Stomach smooth muscle (tissue), 2 donors: ENCODE data around the gene SNAP29.
A peak's percentile ranks its signal among the peaks of the same experiment; 100 is the strongest.

Experiments
- H3K27ac ChIP-seq: one replicate; pipeline ENCODE4 v1.7.0; 2013; ENCODE audit warnings: mild to moderate bottlenecking, low read length, inconsistent platforms
- H3K27me3 ChIP-seq, 2 donors: one replicate each; pipeline ENCODE4 v1.7.0; 2013; ENCODE audit warnings: low read length in 2 of 2; ENCODE audit not compliant: insufficient read depth in 2 of 2, control insufficient read depth in 1 of 2
- H3K36me3 ChIP-seq, 2 donors: one replicate each; pipeline ENCODE4 v1.7.0; 2013; ENCODE audit warnings: low read length in 2 of 2; ENCODE audit not compliant: control insufficient read depth in 2 of 2, insufficient read depth in 2 of 2
- H3K4me1 ChIP-seq: one replicate; pipeline ENCODE4 v1.7.0; 2013; ENCODE audit warnings: low read length; ENCODE audit not compliant: control insufficient read depth, insufficient read depth
- H3K4me3 ChIP-seq, 2 donors: one replicate each; pipeline ENCODE4 v1.7.0; 2013; ENCODE audit warnings: low read length in 2 of 2
- H3K9ac ChIP-seq, 2 donors: one replicate each; pipeline ENCODE4 v1.7.0; 2013; ENCODE audit warnings: low read length in 2 of 2, mild to moderate bottlenecking in 1 of 2
- H3K9me3 ChIP-seq, 2 donors: one replicate each; pipeline ENCODE4 v1.7.0; 2013; ENCODE audit warnings: low read length in 2 of 2; ENCODE audit not compliant: control insufficient read depth in 2 of 2
- donor health status: healthy.
- donor health status: Pancreatic carcinoma.

SNAP29 gene

DNA sequence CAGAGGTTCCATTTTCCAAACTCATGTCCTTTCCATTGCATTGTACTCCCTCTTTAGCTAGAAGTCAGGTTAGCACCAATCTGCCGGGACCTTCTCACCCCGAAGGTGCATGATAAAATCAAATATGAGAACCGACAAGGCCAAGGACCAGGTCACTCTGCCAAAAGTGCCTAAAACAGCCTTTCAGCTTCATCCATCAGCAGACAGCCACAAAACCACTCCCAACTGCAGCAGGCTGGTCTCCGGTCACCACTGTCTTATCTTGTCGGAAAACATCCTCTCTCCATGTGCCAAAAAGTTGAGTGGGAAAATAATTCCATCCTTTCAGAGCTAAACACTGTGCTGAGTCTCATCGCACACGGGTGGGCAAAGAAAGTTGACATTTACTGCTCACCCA, 1.6 kb upstream of the SNAP29 start:
- peaks cover 18% of the 10 kb centered on the region for H3K4me1 ChIP-seq
- peaks cover 0 to under 1% of the 10 kb centered on the region in 2 donors for H3K36me3 ChIP-seq
- H3K27ac ChIP-seq = no peak overlapping the region
- peak overlapping the region; percentile 91 to 94 for H3K4me3 ChIP-seq
- no peaks in the 10 kb centered on the region for H3K27me3 ChIP-seq
- no peaks in the 10 kb centered on the region for H3K9me3 ChIP-seq
- H3K9ac ChIP-seq = peak overlapping the region; percentile 86

DNA sequence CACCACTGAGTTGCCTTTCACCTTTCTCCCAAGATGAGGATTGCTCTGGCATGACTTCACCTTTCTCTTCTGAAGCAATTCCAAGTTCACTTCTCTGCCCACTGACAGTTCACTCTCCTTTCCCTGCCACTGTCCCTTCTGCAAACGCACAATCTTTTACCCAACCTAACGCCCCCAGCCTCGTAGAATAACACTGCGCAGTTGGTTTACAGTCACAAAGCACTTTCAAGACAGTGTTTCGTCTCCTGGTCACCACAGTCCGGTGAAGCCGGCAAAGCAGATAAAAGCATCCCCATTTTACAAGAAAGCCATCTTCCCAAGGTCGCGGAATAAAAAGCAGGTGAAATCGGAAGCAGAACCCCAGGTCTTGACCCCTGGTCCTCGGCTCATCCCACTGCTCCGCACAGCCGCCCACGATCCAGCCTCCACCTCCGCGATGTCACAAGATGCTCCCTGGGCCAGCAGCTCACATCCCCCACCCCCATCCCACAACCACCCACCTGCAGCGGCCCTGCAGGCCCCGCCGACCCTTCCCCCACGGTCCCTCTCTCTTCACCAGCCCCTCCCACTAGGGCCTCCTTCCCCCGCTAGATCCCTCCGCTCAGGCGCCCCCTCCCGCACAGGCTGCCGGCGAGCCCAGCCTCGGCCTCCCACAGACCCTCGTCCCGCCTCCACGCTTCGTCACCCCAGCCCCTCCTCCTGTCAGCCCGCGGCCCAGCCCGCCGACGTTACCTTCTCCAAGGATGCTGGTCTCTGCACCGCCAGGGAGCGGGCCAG, 781 bp upstream of the SNAP29 start:
- Histone ChIP-seq H3K4me3 (peak overlapping the region; percentile 91 to 94), H3K9ac (peak overlapping the region; percentile 86), H3K4me1 (peaks cover 18% of the 10 kb centered on the region)

GRCh38 chr22:20859615-20860014, 808 bp downstream of the SNAP29 start:
- peak overlapping the region; percentile 62 to 78 for H3K9ac ChIP-seq
- peaks cover 18% of the 10 kb centered on the region for H3K4me1 ChIP-seq
- peak overlapping the region; percentile 75 to 91 for H3K4me3 ChIP-seq
- H3K27ac ChIP-seq = peak overlapping the region; percentile 71
- H3K36me3 ChIP-seq = peaks cover 3 to 11% of the 10 kb centered on the region in 2 donors
- H3K27me3 ChIP-seq = no peaks in the 10 kb centered on the region
- no peaks in the 10 kb centered on the region for H3K9me3 ChIP-seq

More for the DNA sequence above, 781 bp upstream of the SNAP29 start:
- Histone ChIP-seq H3K27me3 (no peaks in the 10 kb centered on the region), H3K9me3 (no peaks in the 10 kb centered on the region), H3K27ac (peak overlapping the region; percentile 78), H3K36me3 (peaks cover 2 to 5% of the 10 kb centered on the region in 2 donors)

- Histone ChIP-seq H3K9me3 (no peaks in the 10 kb centered on the region), H3K36me3 (peaks cover 3 to 14% of the 10 kb centered on the region in 2 donors), H3K4me3 (no peak overlapping the region), H3K27me3 (no peaks in the 10 kb centered on the region), H3K27ac (no peak overlapping the region), H3K4me1 (peaks cover 22% of the 10 kb centered on the region), H3K9ac (no peak overlapping the region)
These were observed 3.7 kb downstream of the SNAP29 start for GRCh38 chr22:20862540-20862939.

- H3K27me3 ChIP-seq = no peaks in the 10 kb centered on the region
- peaks cover 3 to 14% of the 10 kb centered on the region in 2 donors for H3K36me3 ChIP-seq
- H3K27ac ChIP-seq = no peak overlapping the region
- H3K4me1 ChIP-seq = peaks cover 23% of the 10 kb centered on the region
- H3K9me3 ChIP-seq = no peaks in the 10 kb centered on the region
- H3K9ac ChIP-seq = no peak overlapping the region
- H3K4me3 ChIP-seq = no peak overlapping the region
These were observed 4.6 kb downstream of the SNAP29 start for GRCh38 chr22:20863366-20863765.

- peaks cover 3 to 14% of the 10 kb centered on the region in 2 donors for H3K36me3 ChIP-seq
- no peak overlapping the region for H3K27ac ChIP-seq
- no peak overlapping the region for H3K4me3 ChIP-seq
- H3K4me1 ChIP-seq = peaks cover 20% of the 10 kb centered on the region
- H3K9ac ChIP-seq = no peak overlapping the region
- no peaks in the 10 kb centered on the region for H3K9me3 ChIP-seq
- H3K27me3 ChIP-seq = no peaks in the 10 kb centered on the region
These were observed 5.5 kb downstream of the SNAP29 start for GRCh38 chr22:20864186-20864908.

GRCh38 chr22:20865331-20865730, 6.5 kb downstream of the SNAP29 start:
- Histone ChIP-seq H3K27ac (no peak overlapping the region), H3K9ac (no peak overlapping the region), H3K27me3 (no peaks in the 10 kb centered on the region), H3K4me3 (no peak overlapping the region), H3K36me3 (peaks cover 6 to 16% of the 10 kb centered on the region in 2 donors), H3K9me3 (no peaks in the 10 kb centered on the region), H3K4me1 (peaks cover 16% of the 10 kb centered on the region)

- Histone ChIP-seq H3K4me1 (peaks cover 16% of the 10 kb centered on the region), H3K27ac (no peak overlapping the region), H3K36me3 (peaks cover 12 to 22% of the 10 kb centered on the region in 2 donors), H3K9ac (no peak overlapping the region), H3K9me3 (no peaks in the 10 kb centered on the region), H3K4me3 (no peak overlapping the region), H3K27me3 (no peaks in the 10 kb centered on the region)
These were observed 7.2 kb downstream of the SNAP29 start for GRCh38 chr22:20865875-20866445.

- H3K27ac ChIP-seq = peak overlapping the region; percentile 62
- no peak overlapping the region for H3K4me3 ChIP-seq
- peak overlapping the region in 1 of 2 donors; percentile 2 for H3K9ac ChIP-seq
- H3K9me3 ChIP-seq = no peaks in the 10 kb centered on the region
- H3K4me1 ChIP-seq = peaks cover 16% of the 10 kb centered on the region
- H3K36me3 ChIP-seq = peaks cover 14 to 25% of the 10 kb centered on the region in 2 donors
- H3K27me3 ChIP-seq = no peaks in the 10 kb centered on the region
These were observed 7.9 kb downstream of the SNAP29 start for GRCh38 chr22:20866736-20867135.

DNA sequence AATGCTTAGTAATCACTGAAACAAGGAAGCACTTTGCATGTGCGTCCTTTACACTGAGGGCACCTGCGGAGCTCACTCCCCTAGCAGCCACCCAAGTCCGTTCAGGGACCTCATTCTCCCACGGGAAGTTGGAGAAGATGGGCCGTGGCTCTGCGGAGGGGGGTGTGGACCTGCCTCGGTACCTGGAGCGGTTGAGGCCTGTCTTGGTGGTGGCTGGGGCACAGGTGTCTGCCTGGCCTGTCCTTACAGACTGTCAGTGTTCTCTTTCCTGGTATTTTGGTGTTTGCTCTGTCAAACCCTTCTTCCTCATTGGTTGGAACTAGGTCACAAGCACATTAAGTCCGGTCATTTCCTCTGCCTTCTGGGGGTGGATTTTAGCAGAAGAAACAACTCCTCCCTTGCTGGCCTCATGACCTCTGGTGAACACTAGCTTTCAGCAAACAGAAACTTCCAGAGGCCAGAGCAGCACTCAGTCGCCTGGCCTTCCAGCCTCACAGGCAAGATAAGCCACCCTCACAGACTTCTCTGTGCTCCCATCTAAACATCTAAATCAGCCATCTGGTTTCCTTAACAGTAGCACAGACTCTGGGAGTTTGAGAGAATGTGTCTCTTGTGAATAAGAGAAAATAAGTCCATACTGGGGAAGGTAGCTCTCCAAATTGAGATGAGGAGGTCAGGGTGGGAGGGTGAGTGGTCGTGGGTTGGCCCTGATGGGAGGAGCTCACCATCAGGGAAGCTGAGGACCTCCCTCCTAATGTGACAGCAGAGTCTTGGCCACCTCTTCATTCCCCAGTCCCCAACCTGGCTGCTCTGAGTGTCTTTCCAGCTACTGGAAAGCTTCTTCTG, 8.6 kb downstream of the SNAP29 start:
- Histone ChIP-seq H3K4me1 (peaks cover 16% of the 10 kb centered on the region), H3K9me3 (no peaks in the 10 kb centered on the region), H3K9ac (peak overlapping the region; percentile 23 to 29), H3K27ac (peak overlapping the region; percentile 62), H3K36me3 (peaks cover 14 to 23% of the 10 kb centered on the region in 2 donors), H3K4me3 (peak overlapping the region in 1 of 2 donors; percentile 35), H3K27me3 (no peaks in the 10 kb centered on the region)
